GM19452 (cell line): ENCODE measurements around the gene BPIFB2.
"Not testable (repeated sequence)": the region's sequence is repeated elsewhere in the genome, so short reads cannot be mapped to it uniquely, and the experiment has no call there.

Experiments
- ATAC-seq: cut with Tn5 transposase; IDR thresholded peaks from one replicate; pipeline ENCODE4 v1.9.1; 2021; ENCODE audit not compliant: unreplicated experiment

BPIFB2 gene

GRCh38 chr20:33007376-33008335, at the start of gene BPIFB2:
BPIFB2 (plus strand) TSS chr20:33007704; CDS start chr20:33008575, 871 bp downstream.
- ATAC-seq, result no peak

- no peak for ATAC-seq
Observed at GRCh38 chr20:32958574-32958973, 48.9 kb upstream of the BPIFB2 start.

GRCh38 chr20:32959351-32960221, 47.9 kb upstream of the BPIFB2 start:
- ATAC-seq, result no peak

- no peak for ATAC-seq
Observed at GRCh38 chr20:32960222-32960518, 47.3 kb upstream of the BPIFB2 start.

- ATAC-seq, result no peak
Observed at GRCh38 chr20:32960849-32961731, 46.4 kb upstream of the BPIFB2 start.

GRCh38 chr20:32962053-32962452, 45.5 kb upstream of the BPIFB2 start:
- ATAC-seq, result no peak

GRCh38 chr20:32962646-32963045, 44.9 kb upstream of the BPIFB2 start:
- not testable (repeated sequence) for ATAC-seq

- ATAC-seq, result no peak
Observed at GRCh38 chr20:32963176-32963575, 44.3 kb upstream of the BPIFB2 start.

- ATAC-seq, result no peak
Observed at GRCh38 chr20:32964575-32964974, 42.9 kb upstream of the BPIFB2 start.

GRCh38 chr20:32965115-32965514, 42.4 kb upstream of the BPIFB2 start:
- ATAC-seq, result no peak

- ATAC-seq, result no peak
Observed at GRCh38 chr20:32965581-32966373, 41.7 kb upstream of the BPIFB2 start.

GRCh38 chr20:32966382-32966781, 41.1 kb upstream of the BPIFB2 start:
- no peak for ATAC-seq

- ATAC-seq, result no peak
Observed at GRCh38 chr20:32966881-32967781, 40.4 kb upstream of the BPIFB2 start.

- no peak for ATAC-seq
Observed at GRCh38 chr20:32967961-32968457, 39.5 kb upstream of the BPIFB2 start.

GRCh38 chr20:32968478-32969241, 38.8 kb upstream of the BPIFB2 start:
- ATAC-seq, result no peak

GRCh38 chr20:32969356-32970114, 38.0 kb upstream of the BPIFB2 start:
- ATAC-seq, result no peak
